GM21423 (cell line): ENCODE measurements around the gene GSTA3.
"Not testable (repeated sequence)": the region's sequence is repeated elsewhere in the genome, so short reads cannot be mapped to it uniquely, and the experiment has no call there.

ENCODE experiments used
- ATAC-seq: cut with Tn5 transposase; IDR thresholded peaks from one replicate; pipeline ENCODE4 v1.9.1; 2021; ENCODE audit warnings: mild to moderate bottlenecking, moderate library complexity; ENCODE audit not compliant: unreplicated experiment

The GSTA3 gene

DNA sequence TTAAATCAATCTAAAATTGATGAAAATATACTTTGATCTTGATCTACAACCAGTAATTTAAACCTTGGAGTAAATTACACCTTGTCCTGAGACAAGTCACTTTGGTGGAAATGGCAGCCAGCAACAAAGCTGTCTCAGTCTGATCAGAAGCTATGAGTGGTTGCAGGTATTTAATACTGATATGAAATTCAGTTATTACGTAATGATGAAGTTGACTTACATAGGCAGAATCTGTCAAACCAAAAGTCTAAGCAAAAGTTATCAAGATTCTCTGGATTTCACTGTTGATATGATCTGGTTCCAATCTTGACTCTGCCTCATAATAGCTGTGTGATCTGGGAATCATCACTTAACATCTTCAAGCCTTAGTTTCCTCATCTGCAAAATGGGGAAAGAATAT lies 41.3 kb downstream of the GSTA3 start:
- ATAC-seq: no peak

DNA sequence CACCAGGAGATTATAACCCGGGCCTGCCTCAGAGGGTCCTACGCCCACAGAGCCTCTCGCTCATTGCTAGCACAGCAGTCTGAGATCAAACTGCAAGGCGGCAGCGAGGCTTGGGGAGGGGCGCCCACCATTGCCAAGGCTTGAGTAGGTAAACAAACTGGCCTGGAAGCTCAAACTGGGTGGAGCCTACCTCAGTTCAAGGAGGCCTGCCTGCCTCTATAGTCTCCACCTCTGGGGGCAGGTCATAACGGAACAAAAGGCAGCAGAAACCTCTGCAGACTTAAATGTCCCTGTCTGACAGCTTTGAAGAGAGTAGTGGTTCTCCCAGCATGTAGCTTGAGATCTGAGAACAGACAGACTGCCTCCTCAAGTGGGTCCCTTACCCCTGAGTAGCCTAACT lies 48.3 kb downstream of the GSTA3 start:
- ATAC-seq: not testable (repeated sequence)

DNA sequence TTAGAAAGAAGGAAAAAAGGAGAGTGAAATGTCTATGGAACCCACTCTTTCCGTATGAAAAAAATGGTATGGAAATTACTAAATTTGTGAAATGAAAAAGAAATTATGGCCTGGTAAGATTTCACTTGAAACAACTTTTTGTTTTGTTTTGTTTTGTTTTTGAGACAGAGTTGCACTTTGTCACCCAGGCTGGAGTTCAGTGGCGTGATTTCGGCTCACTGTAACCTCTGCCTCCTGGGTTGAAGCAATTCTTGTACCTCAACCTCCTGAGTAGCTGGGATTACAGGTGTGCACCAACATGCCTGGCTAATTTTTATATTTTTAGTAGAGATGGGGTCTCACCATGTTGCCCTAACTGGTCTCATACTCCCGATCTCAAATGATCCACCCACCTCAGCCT lies 51.1 kb downstream of the GSTA3 start:
- ATAC-seq: no peak

DNA sequence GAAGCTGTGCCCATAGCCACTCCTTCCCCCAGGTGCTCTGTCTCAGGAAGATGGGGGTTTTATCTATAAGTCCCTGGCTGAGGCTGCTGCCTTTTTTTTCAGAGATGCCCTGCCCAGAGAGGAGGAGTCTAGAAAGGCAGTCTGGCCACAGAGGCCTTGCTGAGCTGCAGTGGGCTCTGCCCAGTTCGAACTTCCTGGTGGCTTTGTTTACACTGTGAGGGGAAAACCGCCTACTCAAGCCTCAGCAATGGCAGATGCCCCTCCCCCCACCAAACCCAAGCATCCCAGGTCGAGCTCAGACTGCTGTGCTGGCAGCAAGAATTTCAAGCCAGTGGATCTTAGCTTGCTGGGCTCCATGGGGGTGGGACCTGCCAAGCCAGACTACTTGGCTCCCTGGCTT lies 53.4 kb downstream of the GSTA3 start:
- not testable (repeated sequence) for ATAC-seq

DNA sequence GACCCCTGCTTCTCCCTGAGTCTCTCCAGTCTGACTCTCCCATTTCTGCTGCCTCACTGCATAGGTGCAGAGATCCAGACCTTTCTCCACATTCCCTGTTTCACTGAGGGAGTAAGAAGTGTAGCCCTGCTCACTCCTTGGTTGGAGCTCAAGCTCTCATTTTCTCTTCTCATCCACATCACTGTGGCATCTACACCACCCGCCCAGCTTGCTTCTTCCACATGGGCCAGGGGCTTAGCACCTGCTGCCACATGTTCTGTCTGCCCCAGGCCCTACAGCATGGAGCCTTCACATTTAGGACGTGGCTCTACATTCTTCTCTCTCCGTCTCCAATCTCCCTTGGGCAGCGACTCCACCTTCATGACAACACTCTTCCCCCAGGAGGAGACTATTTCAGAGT lies 60.4 kb downstream of the GSTA3 start:
- ATAC-seq: no peak
